Kidney glomerular epithelial cell (primary cell): Measurements from ENCODE around the gene ARID3A.
A peak's percentile ranks its signal among the peaks of the same experiment; 100 is the strongest.
"Not testable (repeated sequence)": the region's sequence is repeated elsewhere in the genome, so short reads cannot be mapped to it uniquely, and the experiment has no call there.

Experiments used
- DNase-seq: peaks from one replicate; lab custom pipeline; 2025; lab: John Stamatoyannopoulos, UW

ARID3A gene

GRCh38 chr19:1017906-1018305, 92.1 kb downstream of the ARID3A start:
- no peak for DNase-seq

GRCh38 chr19:1018393-1018792, 92.6 kb downstream of the ARID3A start:
- no peak for DNase-seq

GRCh38 chr19:1018932-1019615, 93.2 kb downstream of the ARID3A start:
- no peak for DNase-seq

- DNase-seq: no peak
These were observed 93.8 kb downstream of the ARID3A start for GRCh38 chr19:1019616-1019961.

- no peak for DNase-seq
These were observed 94.4 kb downstream of the ARID3A start for GRCh38 chr19:1019980-1020867.

GRCh38 chr19:1020868-1021425, 95.1 kb downstream of the ARID3A start, which contains the start of gene TMEM259:
TSS of gene TMEM259 (minus strand) at chr19:1021123. CDS start at chr19:1020996, 127 bp downstream.
- peak; percentile 93 for DNase-seq

GRCh38 chr19:1023883-1024188, 98.0 kb downstream of the ARID3A start:
- DNase-seq: not testable (repeated sequence)

- DNase-seq: not testable (repeated sequence)
These were observed 99.2 kb downstream of the ARID3A start for GRCh38 chr19:1025080-1025479.
